B cell (primary cell): ENCODE data around the gene CAPN15. TPM values are rescaled to one million over a fixed set of nuclear protein-coding genes. Genes with fewer than 3 reads are reported as not detected.

Experiments used
- ATAC-seq: fragments of 200-7000 bp; cut with Tn5 transposase; one replicate; pipeline ENCODE4 v1.10.0; 2021; ENCODE audit warnings: low read depth, mild to moderate bottlenecking, moderate number of reproducible peaks, moderate library complexity
- CTCF ChIA-PET: fragments of 350-600 bp; sonication (Branson Sonifier 250); formaldehyde crosslinking; loops from one replicate; lab custom pipeline; 2021; ENCODE audit warnings: antibody characterized with exemption, inconsistent platforms; lab: Charles Lee
- POLR2A ChIA-PET: fragments of 350-600 bp; sonication (Branson Sonifier 250); formaldehyde crosslinking; loops from one replicate; lab custom pipeline; 2021; ENCODE audit warnings: antibody characterized with exemption; lab: Charles Lee
- DNase-seq: peaks from one replicate; pipeline ENCODE4 v3.0.0; 2013
- H2AFZ ChIP-seq: 2 replicates; pipeline ENCODE4 v1.6.1; 2012; ENCODE audit warnings: mild to moderate bottlenecking, low read depth, low read length; ENCODE audit not compliant: insufficient read depth, poor library complexity, severe bottlenecking
- H3K27ac ChIP-seq, 2 donors: 1 replicate in 1 of 2; 2 replicates in 1 of 2; pipeline ENCODE4 v1.5.1; 2012 to 2013; ENCODE audit warnings: low read length in 2 of 2, mild to moderate bottlenecking in 2 of 2, moderate library complexity in 1 of 2
- H3K27me3 ChIP-seq, 4 experiments: fragments of 200-600 bp in 1 of 4; sonication (generic) in 1 of 4; replicated peaks in 1 of 4; 1 replicate in 2 of 4; 2 replicates in 2 of 4; pipeline versions ENCODE4 v1.6.1 to v1.7.0; 2013 to 2016; ENCODE audit warnings: low read length in 3 of 4, mild to moderate bottlenecking in 2 of 4, mixed read lengths in 1 of 4, moderate library complexity in 1 of 4; ENCODE audit not compliant: insufficient read depth in 4 of 4, control insufficient read depth in 3 of 4; ENCODE audit errors: control extremely low read depth in 1 of 4
- H3K36me3 ChIP-seq, 2 experiments: replicated peaks in 1 of 2; 1 replicate in 1 of 2; 2 replicates in 1 of 2; pipeline versions ENCODE4 v1.6.1 to v1.7.1; 2013; ENCODE audit warnings: low read length in 1 of 2; ENCODE audit not compliant: insufficient read depth in 2 of 2, control insufficient read depth in 1 of 2; ENCODE audit errors: control extremely low read depth in 1 of 2, extremely low read depth in 1 of 2
- H3K4me1 ChIP-seq, 2 donors: fragments of 200-600 bp in 1 of 2; sonication (generic) in 1 of 2; 1 replicate in 1 of 2; 2 replicates in 1 of 2; pipeline versions ENCODE4 v1.5.1 to v1.6.1; 2013 to 2017; ENCODE audit warnings: low read length in 2 of 2; ENCODE audit not compliant: control insufficient read depth in 2 of 2, insufficient read depth in 2 of 2
- H3K4me2 ChIP-seq: replicated peaks from 2 replicates; pipeline ENCODE3; 2012; ENCODE audit warnings: mild to moderate bottlenecking, low read depth, low read length; ENCODE audit not compliant: poor library complexity, severe bottlenecking
- H3K4me3 ChIP-seq, 5 experiments: fragments of 200-600 bp in 1 of 5; sonication (generic) in 1 of 5; 1 replicate in 3 of 5; 2 replicates in 2 of 5; pipeline versions ENCODE4 v1.5.1 to v1.7.0; 2011 to 2016; ENCODE audit warnings: low read length in 4 of 5, mild to moderate bottlenecking in 4 of 5, low read depth in 2 of 5, control low read depth in 1 of 5, moderate library complexity in 1 of 5; ENCODE audit not compliant: insufficient read depth in 1 of 5; ENCODE audit errors: control extremely low read depth in 1 of 5, extremely low read depth in 1 of 5
- H3K79me2 ChIP-seq: fragments of 200-600 bp; sonication (generic); one replicate; pipeline ENCODE4 v1.6.0; 2016; ENCODE audit warnings: low read length; ENCODE audit not compliant: control insufficient read depth, insufficient read depth
- H3K9ac ChIP-seq: fragments of 200-600 bp; sonication (generic); 2 replicates; pipeline ENCODE4 v1.6.1; 2017; ENCODE audit warnings: mild to moderate bottlenecking, low read length, moderate library complexity
- H3K9me3 ChIP-seq, 3 donors: one replicate each; pipeline versions ENCODE4 v1.6.1 to v1.7.1; 2013; ENCODE audit warnings: low read length in 2 of 3; ENCODE audit not compliant: control insufficient read depth in 2 of 3, insufficient read depth in 1 of 3; ENCODE audit errors: control extremely low read depth in 1 of 3
- H4K20me1 ChIP-seq: 2 replicates; pipeline ENCODE4 v1.6.0; 2012; ENCODE audit warnings: mild to moderate bottlenecking, low read length; ENCODE audit not compliant: insufficient read depth, control insufficient read depth, poor library complexity, severe bottlenecking
- H3K27ac Mint-ChIP-seq: one replicate; pipeline ENCODE4 v1.8.0; 2021; ENCODE audit warnings: mixed read lengths
- H3K27me3 Mint-ChIP-seq: one replicate; pipeline ENCODE4 v1.8.0; 2021; ENCODE audit warnings: mixed read lengths
- H3K4me1 Mint-ChIP-seq: one replicate; pipeline ENCODE4 v1.8.0; 2021; ENCODE audit warnings: mixed read lengths
- H3K4me3 Mint-ChIP-seq: one replicate; pipeline ENCODE4 v1.8.0; 2021; ENCODE audit warnings: mixed read lengths
- H3K9me3 Mint-ChIP-seq: one replicate; pipeline ENCODE4 v1.8.0; 2022; ENCODE audit warnings: mixed read lengths; ENCODE audit not compliant: insufficient read depth
- CTCF ChIP-seq: fragments of 200-600 bp; IDR thresholded peaks from one replicate; pipeline ENCODE4 v1.8.0; 2022; ENCODE audit warnings: antibody characterized with exemption, mild to moderate bottlenecking
- EZH2 ChIP-seq: IDR thresholded peaks from 2 replicates; pipeline ENCODE4 v1.6.1; 2012; ENCODE audit warnings: borderline replicate concordance, low read depth, mild to moderate bottlenecking, moderate library complexity, low read length; ENCODE audit not compliant: insufficient read depth, poor library complexity, severe bottlenecking
- WGBS: methylation state at CpG from one replicate; pipeline ENCODE4 v1.1.5; 2013; ENCODE audit warnings: missing lambda C conversion rate; ENCODE audit not compliant: insufficient coverage; 5-methylcytosine and 5-hydroxymethylcytosine counted together
- intact Hi-C: fragments of 100-400 bp; cut with micrococcal nuclease; formaldehyde crosslinking; loops from one replicate; pipeline ENCODE4 v1.10.0; 2022
- polyA plus RNA-seq: library from polyadenylated mRNA; depleted of rRNA; stranded (reverse); fragments of >200 nt; gene quantifications from 2 replicates; pipeline ENCODE4 v1.2.3, GENCODE V29; 2012
- total RNA-seq, 2 donors: library from RNA; stranded (reverse); fragments of 120-200 nt in 1 of 2; gene quantifications; 1 replicate in 1 of 2; 2 replicates in 1 of 2; pipeline versions ENCODE4 v1.2.3 to v1.2.4, GENCODE V29; 2013 to 2022

Gene CAPN15
- total and polyA plus RNA-seq, 2 donors (not counting 1 experiment from before 2014, with no cell fraction given): 67.2 to 77.2 TPM

- peaks cover 72% of the 10 kb centered on the region for H4K20me1 ChIP-seq
- DNase-seq (no peak), ATAC-seq (no peak)
- intact Hi-C loops: loop anchor here (5.0 kb wide), 1 partner anchor 147 kb away; the partner anchor contains the start of gene PGAP6
- POLR2A ChIA-PET: no interaction called here
- H3K9ac ChIP-seq: peak overlapping the region; percentile 65
- no peaks in the 10 kb centered on the region for H3K27me3 ChIP-seq
- H3K27me3 Mint-ChIP-seq: no peaks in the 10 kb centered on the region
- no peaks in the 10 kb centered on the region for H3K9me3 ChIP-seq
- H3K4me3 ChIP-seq: peak overlapping the region in 4 of 5 experiments; percentile 55 to 74 (median 64)
- peak overlapping the region in 1 of 2 donors; percentile 33 for H3K27ac ChIP-seq
- H3K79me2 ChIP-seq: peaks cover 69% of the 10 kb centered on the region
- H3K4me3 Mint-ChIP-seq: peak overlapping the region; percentile 83
- CTCF ChIA-PET: no interaction called here
- peak overlapping the region; percentile 93 for H3K4me2 ChIP-seq
- 59% methylated on average over 11 of the region's 12 CpGs for WGBS
- H3K9me3 Mint-ChIP-seq: no peaks in the 10 kb centered on the region
- peak overlapping the region; percentile 68 for H2AFZ ChIP-seq
- peaks cover 25 to 44% of the 10 kb centered on the region in 2 donors for H3K4me1 ChIP-seq
- peak overlapping the region; percentile 83 for H3K27ac Mint-ChIP-seq
- TF ChIP-seq CTCF: no peak
- no peak for TF ChIP-seq EZH2
- H3K36me3 ChIP-seq: no peaks in the 10 kb centered on the region
- peaks cover 33% of the 10 kb centered on the region for H3K4me1 Mint-ChIP-seq
These were observed 1.6 kb downstream of the CAPN15 start for GRCh38 chr16:529012-529575.

DNA sequence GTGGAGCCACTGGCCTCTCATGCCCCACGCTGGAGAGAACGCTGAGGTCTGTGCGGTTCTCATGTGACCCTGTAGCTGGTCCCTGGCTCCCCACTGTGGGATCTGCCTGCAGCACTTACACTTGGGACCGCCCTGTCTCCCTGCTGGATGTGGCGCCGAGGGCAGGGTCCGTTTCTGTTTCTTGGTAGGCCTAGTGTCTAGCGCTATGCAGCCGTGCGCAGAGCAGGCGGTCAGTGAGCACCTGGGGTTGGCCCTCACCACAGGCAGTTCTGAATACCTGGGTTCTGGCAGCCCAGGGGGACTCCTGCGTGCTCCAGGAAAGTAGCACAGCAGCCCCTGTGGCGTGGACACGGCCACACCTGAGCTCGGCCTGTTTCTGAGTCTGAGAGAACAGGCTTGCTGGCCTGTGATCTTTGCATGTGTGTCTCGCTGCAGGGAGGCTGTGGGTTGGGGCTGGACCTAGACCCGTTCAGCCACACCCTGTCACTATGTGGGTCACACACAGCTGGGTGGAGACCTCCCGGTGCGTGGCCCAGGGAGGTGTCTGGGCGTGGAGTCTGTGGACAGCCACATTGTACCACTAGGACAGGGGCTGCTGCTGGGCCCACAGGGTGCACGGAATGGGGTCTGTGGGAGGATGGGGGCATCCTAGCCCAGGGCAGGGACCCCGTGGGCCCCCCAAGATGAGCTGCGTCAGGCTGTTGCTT lies 2.8 kb downstream of the CAPN15 start:
- Histone ChIP-seq H3K4me3 (no peak overlapping the region), H3K4me2 (peak overlapping the region; percentile 93), H3K36me3 (no peaks in the 10 kb centered on the region), H3K79me2 (peaks cover 81% of the 10 kb centered on the region), H3K9me3 (no peaks in the 10 kb centered on the region), H3K27ac (no peak overlapping the region), H3K9ac (no peak overlapping the region), H4K20me1 (peaks cover 77% of the 10 kb centered on the region), H3K27me3 (no peaks in the 10 kb centered on the region), H3K4me1 (peaks cover 25 to 38% of the 10 kb centered on the region in 2 donors), H2AFZ (no peak overlapping the region)
- no peak for ATAC-seq
- intact Hi-C loops: no loop called here
- ChIA-PET POLR2A (interaction anchor here (0.5 kb wide), 1 partner anchor 1176 kb away, joined by 3 read pairs; no protein-coding TSS in a partner anchor), CTCF (no interaction called here)
- H3K27ac Mint-ChIP-seq: no peak overlapping the region
- 95% methylated on average over 23 of the region's 23 CpGs for WGBS
- no peak for DNase-seq
- H3K4me1 Mint-ChIP-seq: peaks cover 30% of the 10 kb centered on the region
- no peak for TF ChIP-seq EZH2
- no peak for TF ChIP-seq CTCF
- H3K9me3 Mint-ChIP-seq: no peaks in the 10 kb centered on the region
- H3K27me3 Mint-ChIP-seq: no peaks in the 10 kb centered on the region
- H3K4me3 Mint-ChIP-seq: peak overlapping the region; percentile 83
